ENCODE measurements around the gene CYP27C1.
A peak's percentile ranks its signal among the peaks of the same experiment; 100 is the strongest.

CYP27C1 gene

DNA sequence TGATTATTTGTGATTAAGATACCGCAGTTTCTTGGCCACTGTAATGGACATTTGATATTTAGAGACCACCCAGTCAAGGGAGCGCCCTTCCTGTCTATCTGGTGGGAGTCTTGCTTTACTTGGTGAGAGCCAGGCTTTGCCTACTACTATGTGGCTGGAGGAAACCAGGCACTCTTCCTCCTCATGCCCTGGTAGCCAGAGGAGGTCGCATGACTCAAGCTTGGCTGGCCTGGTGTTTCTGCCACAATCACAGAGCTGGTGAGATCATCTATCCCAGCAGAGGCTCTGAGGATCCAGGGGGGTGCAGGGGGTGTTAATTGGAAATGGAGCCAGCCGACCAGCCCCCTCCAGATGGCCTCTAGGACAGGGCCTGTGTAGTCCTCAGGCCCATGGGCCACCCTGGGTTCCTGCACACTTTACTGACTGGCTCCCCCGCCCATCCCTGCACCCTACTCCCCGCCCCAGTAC is 66.4 kb downstream of the CYP27C1 start:
- TF ChIP-seq, protein P1, sequence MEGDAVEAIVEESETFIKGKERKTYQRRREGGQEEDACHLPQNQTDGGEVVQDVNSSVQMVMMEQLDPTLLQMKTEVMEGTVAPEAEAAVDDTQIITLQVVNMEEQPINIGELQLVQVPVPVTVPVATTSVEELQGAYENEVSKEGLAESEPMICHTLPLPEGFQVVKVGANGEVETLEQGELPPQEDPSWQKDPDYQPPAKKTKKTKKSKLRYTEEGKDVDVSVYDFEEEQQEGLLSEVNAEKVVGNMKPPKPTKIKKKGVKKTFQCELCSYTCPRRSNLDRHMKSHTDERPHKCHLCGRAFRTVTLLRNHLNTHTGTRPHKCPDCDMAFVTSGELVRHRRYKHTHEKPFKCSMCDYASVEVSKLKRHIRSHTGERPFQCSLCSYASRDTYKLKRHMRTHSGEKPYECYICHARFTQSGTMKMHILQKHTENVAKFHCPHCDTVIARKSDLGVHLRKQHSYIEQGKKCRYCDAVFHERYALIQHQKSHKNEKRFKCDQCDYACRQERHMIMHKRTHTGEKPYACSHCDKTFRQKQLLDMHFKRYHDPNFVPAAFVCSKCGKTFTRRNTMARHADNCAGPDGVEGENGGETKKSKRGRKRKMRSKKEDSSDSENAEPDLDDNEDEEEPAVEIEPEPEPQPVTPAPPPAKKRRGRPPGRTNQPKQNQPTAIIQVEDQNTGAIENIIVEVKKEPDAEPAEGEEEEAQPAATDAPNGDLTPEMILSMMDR (IDR thresholded peaks at IDR 0.05; ENCODE audit: low read depth, low read length): no peak
- peak; percentile 89 to 92 for DNase-seq (ENCODE audit: low read depth in 2 of 2)

DNA sequence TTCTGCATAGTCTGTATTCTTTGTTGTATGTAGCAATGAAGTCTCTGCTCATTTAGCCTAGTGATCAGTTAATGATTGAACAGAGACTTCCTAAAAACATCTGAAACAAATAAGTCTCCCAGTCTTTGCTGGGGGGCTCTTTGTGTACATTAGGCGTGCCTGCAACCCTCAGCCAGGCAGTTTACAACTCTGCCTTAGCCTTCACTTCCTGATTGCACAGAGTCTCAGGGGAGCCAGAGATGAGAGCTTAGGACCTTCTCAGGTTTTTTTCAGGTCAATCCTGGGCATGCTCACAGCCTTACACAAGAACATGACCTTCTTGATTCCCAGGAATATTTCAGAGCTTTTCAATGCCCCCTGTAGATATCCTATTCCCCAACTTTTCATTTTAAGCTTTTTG is 69.1 kb downstream of the CYP27C1 start:
- no peak overlapping the region for H3K4me3 ChIP-seq (replicated peaks in 1 of 2; ENCODE audit: low read depth in 2 of 2, low read length in 2 of 2)
- TF ChIP-seq, protein P1 (IDR thresholded peaks at IDR 0.05; ENCODE audit: low read depth, low read length): no peak
- DNase-seq (ENCODE audit: low read depth in 2 of 2): no peak

More for the DNA sequence above, 66.4 kb downstream of the CYP27C1 start:
- H3K4me3 ChIP-seq (replicated peaks in 1 of 2; ENCODE audit: low read depth in 2 of 2, low read length in 2 of 2): no peak overlapping the region

DNA sequence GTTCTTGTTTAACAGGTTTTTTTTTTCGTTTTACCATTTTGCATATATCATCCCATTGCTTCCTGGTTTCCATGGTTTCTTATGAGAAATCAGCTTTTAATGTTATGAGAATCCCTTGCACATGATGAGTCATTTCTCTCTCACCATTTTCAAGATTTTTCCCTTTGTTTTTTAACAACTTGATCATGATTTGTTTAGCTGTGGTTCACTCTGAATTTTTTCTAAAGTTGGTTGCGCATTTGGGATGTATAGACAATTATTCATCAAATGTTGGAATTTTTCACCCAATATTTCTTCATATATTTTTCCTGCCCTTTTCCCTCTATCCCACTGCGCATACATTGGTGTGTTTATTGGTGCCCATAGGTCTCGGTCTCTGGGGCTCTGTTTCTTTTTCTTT is 70.7 kb downstream of the CYP27C1 start:
- TF ChIP-seq, protein P1 (IDR thresholded peaks at IDR 0.05; ENCODE audit: low read depth, low read length): no peak
- DNase-seq (ENCODE audit: low read depth in 2 of 2): peak; percentile 79 to 97
- no peak overlapping the region for H3K4me3 ChIP-seq (replicated peaks in 1 of 2; ENCODE audit: low read depth in 2 of 2, low read length in 2 of 2)

DNA sequence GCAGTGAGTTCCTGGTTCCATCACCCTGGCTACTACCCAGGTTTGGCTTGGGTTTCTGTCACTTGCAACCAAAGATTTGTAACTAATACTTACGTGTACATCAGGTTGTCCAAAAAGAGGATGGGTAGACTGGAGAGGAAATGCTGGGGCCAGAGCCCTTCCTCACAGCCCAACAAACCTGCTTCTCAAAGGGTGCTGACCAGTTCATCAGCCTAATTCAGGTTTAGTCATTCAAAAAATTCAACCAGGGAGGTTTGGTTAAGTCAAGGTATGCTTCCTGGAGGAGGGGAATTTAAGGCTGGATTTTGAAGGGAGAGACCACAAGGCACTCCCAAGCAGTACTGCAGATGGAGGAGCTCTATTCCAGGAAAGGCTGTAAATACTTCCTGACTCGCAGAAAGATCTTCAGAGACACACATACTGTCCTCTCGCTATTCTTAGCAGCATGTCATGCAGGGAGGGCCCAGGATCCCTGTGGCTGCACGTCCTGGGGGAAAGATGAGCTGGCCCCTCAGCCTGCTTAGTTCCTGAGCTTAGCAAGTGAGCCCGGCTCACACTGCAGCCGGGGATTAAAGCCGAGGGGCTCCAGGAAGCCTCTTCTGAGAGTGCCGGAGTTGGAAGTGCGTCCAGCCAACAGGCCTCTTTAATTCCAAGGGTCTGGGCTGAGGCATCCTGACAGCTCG is 73.1 kb downstream of the CYP27C1 start:
- TF ChIP-seq, protein P1 (IDR thresholded peaks at IDR 0.05; ENCODE audit: low read depth, low read length): no peak
- peak in 1 of 2 donors; percentile 36 for DNase-seq (ENCODE audit: low read depth in 2 of 2)
- H3K4me3 ChIP-seq (replicated peaks in 1 of 2; ENCODE audit: low read depth in 2 of 2, low read length in 2 of 2): no peak overlapping the region

DNA sequence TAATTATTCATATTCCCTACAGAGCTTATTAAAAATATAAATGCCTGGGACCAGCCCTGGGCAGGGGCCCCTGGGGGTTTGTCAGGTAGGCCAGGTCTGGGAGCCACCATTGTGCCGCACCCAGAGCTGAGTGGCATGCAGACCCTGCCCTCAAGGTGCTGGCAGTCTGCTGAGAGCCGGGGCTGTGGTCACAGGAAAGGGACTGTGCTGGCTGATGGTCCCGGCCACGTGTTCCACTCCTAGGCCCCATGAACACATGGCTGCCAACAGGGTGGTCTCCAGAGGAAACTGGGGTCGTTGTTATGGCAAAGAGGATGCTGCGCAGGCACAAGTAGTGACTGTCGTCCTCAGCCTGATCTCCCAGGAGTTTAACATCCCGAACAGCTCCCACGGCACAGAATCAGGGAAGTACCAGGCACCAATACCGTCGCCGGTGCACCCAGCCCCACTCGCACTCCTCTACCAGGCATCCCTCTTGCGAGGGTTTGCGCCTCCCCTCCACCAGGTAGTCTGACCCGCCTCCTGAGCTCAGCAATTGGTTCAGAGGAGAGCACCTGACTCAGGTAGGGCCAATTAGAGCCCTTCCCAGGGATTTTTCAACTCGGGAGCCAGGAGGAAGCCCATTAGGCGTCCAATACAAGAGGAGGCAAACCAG is 73.9 kb downstream of the CYP27C1 start:
- TF ChIP-seq, protein P1 (IDR thresholded peaks at IDR 0.05; ENCODE audit: low read depth, low read length): no peak
- DNase-seq (ENCODE audit: low read depth in 2 of 2): no peak

DNA sequence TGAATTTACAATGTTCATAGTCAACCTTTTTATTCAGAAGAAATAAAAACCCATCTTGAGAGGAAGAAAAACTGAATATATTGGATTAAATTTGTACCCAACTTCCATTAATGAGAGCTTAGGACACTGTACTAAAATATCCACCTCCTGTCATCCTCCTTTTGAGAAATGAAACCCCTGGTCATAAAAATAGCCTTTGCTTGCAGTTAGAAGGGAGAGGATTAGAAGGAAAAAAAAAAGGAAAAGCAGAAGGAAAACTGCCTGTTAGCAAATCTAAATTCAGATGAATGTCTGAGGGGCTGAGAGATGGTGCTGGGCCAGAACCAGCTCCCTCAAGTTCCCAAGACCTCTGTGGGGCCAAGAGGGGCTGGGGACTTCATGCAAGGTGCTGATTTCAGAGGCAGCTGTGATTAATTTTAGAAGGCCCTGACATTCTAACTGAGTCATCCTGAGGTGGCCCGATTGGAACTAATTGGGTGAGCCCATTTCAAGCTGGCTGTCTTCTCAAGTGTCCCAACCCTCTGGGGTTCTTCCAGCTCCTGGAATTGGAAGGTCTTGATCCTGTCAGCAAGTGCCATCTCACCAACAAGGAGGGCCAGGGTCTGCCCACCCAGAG is 74.7 kb downstream of the CYP27C1 start:
- H3K4me3 ChIP-seq (replicated peaks in 1 of 2; ENCODE audit: low read depth in 2 of 2, low read length in 2 of 2): no peak overlapping the region
- peak in 1 of 2 donors; percentile 61 for DNase-seq (ENCODE audit: low read depth in 2 of 2)
- TF ChIP-seq, protein P1 (IDR thresholded peaks at IDR 0.05; ENCODE audit: low read depth, low read length): no peak

More for the DNA sequence above, 73.9 kb downstream of the CYP27C1 start:
- H3K4me3 ChIP-seq (replicated peaks in 1 of 2; ENCODE audit: low read depth in 2 of 2, low read length in 2 of 2): no peak overlapping the region

Data from cardiac fibroblast (primary cell).